Measurements from ENCODE around the gene YY1.
A peak's percentile ranks its signal among the peaks of the same experiment; 100 is the strongest.
"Not testable (repeated sequence)": the region's sequence is repeated elsewhere in the genome, so short reads cannot be mapped to it uniquely, and the experiment has no call there.

Gene YY1

GRCh38 chr14:100238419-100239210, at the start of gene YY1:
Gene YY1, plus strand, starts transcription at chr14:100239144. Its CDS starts 101 bp downstream, at chr14:100239245.
- peak; percentile 97 for DNase-seq

GRCh38 chr14:100190126-100190525, 48.8 kb upstream of the YY1 start:
- no peak for DNase-seq

- no peak for DNase-seq
Observed at GRCh38 chr14:100191584-100192249, 47.2 kb upstream of the YY1 start.

GRCh38 chr14:100192250-100192671, 46.7 kb upstream of the YY1 start:
- no peak for DNase-seq

GRCh38 chr14:100192672-100193416, 46.1 kb upstream of the YY1 start:
- peak; percentile 98 for DNase-seq

GRCh38 chr14:100193417-100194357, 45.3 kb upstream of the YY1 start:
- DNase-seq, result no peak

GRCh38 chr14:100199240-100199860, 39.6 kb upstream of the YY1 start:
- DNase-seq, result no peak

- DNase-seq, result no peak
Observed at GRCh38 chr14:100200311-100200710, 38.6 kb upstream of the YY1 start.

GRCh38 chr14:100201701-100202100, 37.2 kb upstream of the YY1 start:
- no peak for DNase-seq

GRCh38 chr14:100202712-100203111, 36.2 kb upstream of the YY1 start:
- no peak for DNase-seq

GRCh38 chr14:100203146-100203545, 35.8 kb upstream of the YY1 start:
- DNase-seq, result no peak

- DNase-seq, result no peak
Observed at GRCh38 chr14:100203962-100204834, 34.7 kb upstream of the YY1 start.

- not testable (repeated sequence) for DNase-seq
Observed at GRCh38 chr14:100204835-100205167, 34.1 kb upstream of the YY1 start.

- not testable (repeated sequence) for DNase-seq
Observed at GRCh38 chr14:100207588-100207987, 31.4 kb upstream of the YY1 start.

GRCh38 chr14:100208136-100208535, 30.8 kb upstream of the YY1 start:
- not testable (repeated sequence) for DNase-seq

GRCh38 chr14:100211366-100211765, 27.6 kb upstream of the YY1 start:
- DNase-seq, result no peak

GRCh38 chr14:100211893-100212292, 27.1 kb upstream of the YY1 start:
- no peak for DNase-seq

GRCh38 chr14:100212476-100213333, 26.2 kb upstream of the YY1 start:
- DNase-seq, result no peak

- no peak for DNase-seq
Observed at GRCh38 chr14:100213587-100213955, 25.4 kb upstream of the YY1 start.

Measured in NCI-H748 treated with DMSO at 0.1 percent for 48 hours (cell line).